Measurements from ENCODE around the gene FURIN. TPM values are rescaled to one million over a fixed set of nuclear protein-coding genes. Genes with fewer than 3 reads are reported as not detected.

The FURIN gene
- total RNA-seq, 1 experiment from 2014 or later: 62.0 TPM

GRCh38 chr15:90885432-90886290, 17.3 kb downstream of the FURIN start:
- DNase-seq (ENCODE audit: low read depth, low spot score) (no peak), ATAC-seq (peak; percentile 73)
- Histone ChIP-seq H3K27ac (ENCODE audit: low read length) (no peak overlapping the region), H3K36me3 (ENCODE audit: control insufficient read depth, insufficient read depth, low read length) (no peaks in the 10 kb centered on the region), H3K27me3 (ENCODE audit: control insufficient read depth, insufficient read depth, low read length) (no peaks in the 10 kb centered on the region), H3K4me1 (ENCODE audit: control insufficient read depth, insufficient read depth, low read length) (no peaks in the 10 kb centered on the region), H3K9me3 (ENCODE audit: control insufficient read depth, insufficient read depth, low read depth, low read length) (no peaks in the 10 kb centered on the region), H3K4me3 (ENCODE audit: low read depth in 2 of 2, low read length in 2 of 2) (no peak overlapping the region)
- intact Hi-C loops (cut with micrococcal nuclease; ENCODE audit: unreplicated experiment): loop anchor here (1.0 kb wide), 1 partner anchor 237 kb away; no protein-coding TSS in a partner anchor
- TF ChIP-seq, protein P1, sequence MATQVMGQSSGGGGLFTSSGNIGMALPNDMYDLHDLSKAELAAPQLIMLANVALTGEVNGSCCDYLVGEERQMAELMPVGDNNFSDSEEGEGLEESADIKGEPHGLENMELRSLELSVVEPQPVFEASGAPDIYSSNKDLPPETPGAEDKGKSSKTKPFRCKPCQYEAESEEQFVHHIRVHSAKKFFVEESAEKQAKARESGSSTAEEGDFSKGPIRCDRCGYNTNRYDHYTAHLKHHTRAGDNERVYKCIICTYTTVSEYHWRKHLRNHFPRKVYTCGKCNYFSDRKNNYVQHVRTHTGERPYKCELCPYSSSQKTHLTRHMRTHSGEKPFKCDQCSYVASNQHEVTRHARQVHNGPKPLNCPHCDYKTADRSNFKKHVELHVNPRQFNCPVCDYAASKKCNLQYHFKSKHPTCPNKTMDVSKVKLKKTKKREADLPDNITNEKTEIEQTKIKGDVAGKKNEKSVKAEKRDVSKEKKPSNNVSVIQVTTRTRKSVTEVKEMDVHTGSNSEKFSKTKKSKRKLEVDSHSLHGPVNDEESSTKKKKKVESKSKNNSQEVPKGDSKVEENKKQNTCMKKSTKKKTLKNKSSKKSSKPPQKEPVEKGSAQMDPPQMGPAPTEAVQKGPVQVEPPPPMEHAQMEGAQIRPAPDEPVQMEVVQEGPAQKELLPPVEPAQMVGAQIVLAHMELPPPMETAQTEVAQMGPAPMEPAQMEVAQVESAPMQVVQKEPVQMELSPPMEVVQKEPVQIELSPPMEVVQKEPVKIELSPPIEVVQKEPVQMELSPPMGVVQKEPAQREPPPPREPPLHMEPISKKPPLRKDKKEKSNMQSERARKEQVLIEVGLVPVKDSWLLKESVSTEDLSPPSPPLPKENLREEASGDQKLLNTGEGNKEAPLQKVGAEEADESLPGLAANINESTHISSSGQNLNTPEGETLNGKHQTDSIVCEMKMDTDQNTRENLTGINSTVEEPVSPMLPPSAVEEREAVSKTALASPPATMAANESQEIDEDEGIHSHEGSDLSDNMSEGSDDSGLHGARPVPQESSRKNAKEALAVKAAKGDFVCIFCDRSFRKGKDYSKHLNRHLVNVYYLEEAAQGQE (IDR thresholded peaks at IDR 0.05; ENCODE audit: insufficient read depth in 1 of 2, low read depth in 2 of 2, low read length in 1 of 2): no peak
- no peak for TF ChIP-seq TCF7L2 (IDR thresholded peaks at IDR 0.05; ENCODE audit: low read depth, low read length)
- TF ChIP-seq SIN3A (IDR thresholded peaks at IDR 0.05; ENCODE audit: borderline replicate concordance, insufficient read depth, low read depth, low read length): no peak
- TF ChIP-seq, protein P2, sequence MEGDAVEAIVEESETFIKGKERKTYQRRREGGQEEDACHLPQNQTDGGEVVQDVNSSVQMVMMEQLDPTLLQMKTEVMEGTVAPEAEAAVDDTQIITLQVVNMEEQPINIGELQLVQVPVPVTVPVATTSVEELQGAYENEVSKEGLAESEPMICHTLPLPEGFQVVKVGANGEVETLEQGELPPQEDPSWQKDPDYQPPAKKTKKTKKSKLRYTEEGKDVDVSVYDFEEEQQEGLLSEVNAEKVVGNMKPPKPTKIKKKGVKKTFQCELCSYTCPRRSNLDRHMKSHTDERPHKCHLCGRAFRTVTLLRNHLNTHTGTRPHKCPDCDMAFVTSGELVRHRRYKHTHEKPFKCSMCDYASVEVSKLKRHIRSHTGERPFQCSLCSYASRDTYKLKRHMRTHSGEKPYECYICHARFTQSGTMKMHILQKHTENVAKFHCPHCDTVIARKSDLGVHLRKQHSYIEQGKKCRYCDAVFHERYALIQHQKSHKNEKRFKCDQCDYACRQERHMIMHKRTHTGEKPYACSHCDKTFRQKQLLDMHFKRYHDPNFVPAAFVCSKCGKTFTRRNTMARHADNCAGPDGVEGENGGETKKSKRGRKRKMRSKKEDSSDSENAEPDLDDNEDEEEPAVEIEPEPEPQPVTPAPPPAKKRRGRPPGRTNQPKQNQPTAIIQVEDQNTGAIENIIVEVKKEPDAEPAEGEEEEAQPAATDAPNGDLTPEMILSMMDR (IDR thresholded peaks at IDR 0.05): peak; percentile 99
- TF ChIP-seq POLR2AphosphoS5 (IDR thresholded peaks at IDR 0.05; ENCODE audit: low read depth, low read length): no peak
- ChIA-PET POLR2A (no interaction called here), CTCF (interaction anchor here (0.5 to 1.6 kb wide), 7 partner anchors 10 to 387 kb away, joined by 3 to 10 read pairs (median 3); no protein-coding TSS in a partner anchor)
- in situ Hi-C loops (cut with HindIII; ENCODE audit: low pct_unique_long_range_greater_than_20kb, low sequenced_read_pairs): no loop called here
- no TSS peak for BruUV-seq (replicated peaks)

DNA sequence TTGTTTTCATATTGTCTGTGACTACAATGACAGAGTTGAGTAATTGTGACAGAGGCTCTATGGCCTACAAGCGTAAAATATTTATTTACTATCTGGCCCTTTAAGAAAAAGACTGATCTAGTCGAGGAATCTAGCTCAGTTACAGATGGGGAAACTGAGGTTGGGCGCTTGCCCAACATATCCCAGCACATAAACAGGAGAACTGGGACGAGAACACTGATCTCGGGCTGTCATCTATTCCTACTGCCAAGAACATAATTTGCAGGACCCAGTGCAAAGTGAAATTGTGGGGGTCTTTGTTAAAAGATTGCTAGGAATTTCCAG, 17.9 kb downstream of the FURIN start:
- no peak overlapping the region for H3K27ac ChIP-seq (ENCODE audit: low read length)
- H3K36me3 ChIP-seq (ENCODE audit: control insufficient read depth, insufficient read depth, low read length): no peaks in the 10 kb centered on the region
- POLR2A ChIA-PET: interaction anchor here (0.6 kb wide), 1 partner anchor 41 kb away, joined by 10 read pairs; no protein-coding TSS in a partner anchor
- no peak for DNase-seq (ENCODE audit: low read depth, low spot score)
- no peak overlapping the region for H3K4me3 ChIP-seq (ENCODE audit: low read depth in 2 of 2, low read length in 2 of 2)
- TF ChIP-seq, protein P2 (IDR thresholded peaks at IDR 0.05): peak; percentile 80
- no peak for TF ChIP-seq POLR2AphosphoS5 (IDR thresholded peaks at IDR 0.05; ENCODE audit: low read depth, low read length)
- H3K9me3 ChIP-seq (ENCODE audit: control insufficient read depth, insufficient read depth, low read depth, low read length): no peaks in the 10 kb centered on the region
- intact Hi-C loops (cut with micrococcal nuclease; ENCODE audit: unreplicated experiment) (loop anchor here (1.0 kb wide), 1 partner anchor 238 kb away; no protein-coding TSS in a partner anchor), in situ Hi-C loops (cut with HindIII; ENCODE audit: low pct_unique_long_range_greater_than_20kb, low sequenced_read_pairs) (no loop called here)
- no TSS peak for BruUV-seq (replicated peaks)
- no peaks in the 10 kb centered on the region for H3K4me1 ChIP-seq (ENCODE audit: control insufficient read depth, insufficient read depth, low read length)
- CTCF ChIA-PET: interaction anchor here (0.7 to 1.6 kb wide), 4 partner anchors 14 to 238 kb away, joined by 3 to 8 read pairs (median 4); no protein-coding TSS in a partner anchor
- no peaks in the 10 kb centered on the region for H3K27me3 ChIP-seq (ENCODE audit: control insufficient read depth, insufficient read depth, low read length)
- ATAC-seq: no peak
